Measurements from ENCODE around the gene ADAM19. TPM values are rescaled to one million over a fixed set of nuclear protein-coding genes. Genes with fewer than 3 reads are reported as not detected.
A peak's percentile ranks its signal among the peaks of the same experiment; 100 is the strongest.

ADAM19 gene
- total and polyA plus RNA-seq, 7 donors = 0.27 to 4.5 (median 1.4) TPM

DNA sequence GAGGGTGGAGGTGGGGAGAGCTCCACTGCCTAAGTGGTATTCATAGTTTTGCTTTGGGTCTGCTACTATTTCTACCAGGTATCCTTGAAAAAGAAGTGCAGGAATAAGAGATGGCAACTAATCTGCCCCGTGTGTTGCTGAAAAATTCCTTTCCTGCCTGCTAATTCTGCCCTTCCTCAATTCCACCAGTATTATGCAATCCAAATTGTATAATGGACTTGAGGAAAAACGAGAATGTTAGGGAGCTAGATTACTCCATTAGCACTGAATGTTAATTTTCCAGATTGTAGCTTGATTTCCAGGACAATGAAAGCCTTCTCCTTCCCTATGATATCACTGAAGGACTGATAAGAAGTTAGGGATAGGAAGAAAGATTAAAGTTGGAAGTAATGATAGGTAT is 16.9 kb downstream of the ADAM19 start:
- no peak for TF ChIP-seq CTCF (IDR thresholded peaks at IDR 0.05)
- 31 to 64% (median 49%) methylated on average over 2 of the region's 2 CpGs for WGBS, 3 donors
- H3K27me3 ChIP-seq (ENCODE audit: insufficient read depth in 3 of 3, low read length in 2 of 3) = no peaks in the 10 kb centered on the region
- ATAC-seq = no peak
- peaks cover 75% of the 10 kb centered on the region for H3K4me1 ChIP-seq
- no peaks in the 10 kb centered on the region for H3K36me3 ChIP-seq (ENCODE audit: insufficient read depth in 1 of 2, low read depth in 1 of 2)
- H3K9me3 ChIP-seq = no peaks in the 10 kb centered on the region
- H3K4me3 ChIP-seq = no peak overlapping the region
- intact Hi-C loops (cut with DNase I) = no loop called here
- no peak for DNase-seq
- peak overlapping the region; percentile 59 for H3K27ac ChIP-seq

DNA sequence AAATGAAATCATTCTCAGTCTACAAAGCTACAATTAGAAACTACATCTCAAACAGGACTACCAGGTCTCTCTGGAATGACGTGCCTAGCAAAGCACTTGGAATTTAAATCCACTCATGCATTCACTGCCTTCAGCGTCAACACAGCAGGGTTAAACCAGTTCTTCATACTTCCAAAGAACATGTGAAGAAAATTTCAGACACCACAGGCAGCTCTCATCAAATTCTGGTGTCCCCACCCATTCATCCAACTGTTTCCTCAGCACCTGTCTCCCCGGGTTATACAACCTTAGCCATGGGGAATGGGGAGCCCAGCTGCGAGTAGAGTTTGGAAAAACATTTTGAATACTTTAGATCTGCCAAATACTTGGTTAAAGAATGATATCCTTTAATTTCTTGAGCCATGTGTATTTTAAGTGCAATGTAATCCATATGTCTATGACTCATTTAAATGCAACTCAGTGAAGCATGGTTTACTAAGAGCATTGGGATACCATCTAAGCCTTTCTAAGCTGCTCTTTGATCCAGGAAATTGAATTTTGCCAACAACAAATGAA is 17.5 kb downstream of the ADAM19 start:
- Histone ChIP-seq H3K4me3 (no peak overlapping the region), H3K27ac (peak overlapping the region; percentile 59), H3K9me3 (no peaks in the 10 kb centered on the region), H3K27me3 (ENCODE audit: insufficient read depth in 3 of 3, low read length in 2 of 3) (no peaks in the 10 kb centered on the region), H3K4me1 (peaks cover 75% of the 10 kb centered on the region), H3K36me3 (ENCODE audit: insufficient read depth in 1 of 2, low read depth in 1 of 2) (no peaks in the 10 kb centered on the region)
- 35 to 57% (median 40%) methylated on average over 4 of the region's 4 CpGs for WGBS, 3 donors
- no peak for DNase-seq
- TF ChIP-seq CTCF (IDR thresholded peaks at IDR 0.05) = no peak
- intact Hi-C loops (cut with DNase I) = no loop called here
- ATAC-seq = peak; percentile 18 to 38 (median 30)

GRCh38 chr5:157556615-157557418 is 18.8 kb downstream of the ADAM19 start:
- H3K4me3 ChIP-seq = no peak overlapping the region
- no peaks in the 10 kb centered on the region for H3K27me3 ChIP-seq (ENCODE audit: insufficient read depth in 3 of 3, low read length in 2 of 3)
- no peak for TF ChIP-seq CTCF (IDR thresholded peaks at IDR 0.05)
- intact Hi-C loops (cut with DNase I) = no loop called here
- ATAC-seq (no peak), DNase-seq (no peak)
- H3K4me1 ChIP-seq = peaks cover 64% of the 10 kb centered on the region
- H3K27ac ChIP-seq = no peak overlapping the region
- H3K36me3 ChIP-seq (ENCODE audit: insufficient read depth in 1 of 2, low read depth in 1 of 2) = no peaks in the 10 kb centered on the region
- no peaks in the 10 kb centered on the region for H3K9me3 ChIP-seq
- WGBS, 3 donors = 89 to 95% (median 92%) methylated on average over 8 of the region's 8 CpGs

DNA sequence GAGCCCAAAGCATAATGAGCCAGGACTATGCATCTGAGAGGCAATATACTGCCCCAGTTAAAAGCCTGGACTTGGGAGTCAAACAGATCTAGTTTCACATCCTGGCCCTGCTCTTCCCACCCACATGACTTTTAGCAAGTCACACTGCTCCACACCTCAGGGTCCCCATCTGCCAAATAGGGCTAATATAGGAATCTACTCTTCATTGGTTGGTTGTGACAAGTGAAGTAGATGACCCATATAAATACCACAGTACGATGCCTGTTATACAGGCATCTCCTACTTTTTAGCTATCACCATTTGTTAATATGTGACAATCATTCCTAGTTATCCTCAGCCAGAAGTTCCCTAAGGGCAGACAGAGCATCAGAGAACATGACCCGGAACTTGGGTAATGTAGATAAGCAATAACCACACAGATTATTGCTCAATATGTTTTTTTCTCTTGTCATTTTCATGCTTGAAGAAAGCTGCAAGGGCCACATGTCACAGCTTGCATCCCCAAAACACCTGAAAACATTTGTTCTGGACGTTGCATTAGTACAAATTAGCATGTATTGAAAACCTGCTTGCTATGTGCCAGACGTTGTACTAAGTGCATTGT is 20.4 kb downstream of the ADAM19 start:
- intact Hi-C loops (cut with DNase I) = no loop called here
- no peak for TF ChIP-seq CTCF (IDR thresholded peaks at IDR 0.05)
- WGBS, 3 donors = 20 to 61% (median 30%) methylated on average over 4 of the region's 4 CpGs
- no peak for DNase-seq
- H3K27ac ChIP-seq = peak overlapping the region; percentile 67
- no peaks in the 10 kb centered on the region for H3K27me3 ChIP-seq (ENCODE audit: insufficient read depth in 3 of 3, low read length in 2 of 3)
- H3K4me3 ChIP-seq = no peak overlapping the region
- peak in 3 of 4 donors; percentile 40 to 49 (median 41) for ATAC-seq
- no peaks in the 10 kb centered on the region for H3K9me3 ChIP-seq
- no peaks in the 10 kb centered on the region for H3K36me3 ChIP-seq (ENCODE audit: insufficient read depth in 1 of 2, low read depth in 1 of 2)
- peaks cover 52% of the 10 kb centered on the region for H3K4me1 ChIP-seq

All from psoas muscle (tissue), 8 donors.